OCI-LY3 (cell line): ENCODE data around the gene CCNQ.

Source experiments
- H2AFZ ChIP-seq: fragments of 200-600, 300-600 bp; shearing (Covaris generic); 2 replicates; pipeline ENCODE4 v1.6.0; 2014; ENCODE audit warnings: antibody characterized with exemption, low read depth, low read length
- H3K27ac ChIP-seq: fragments of 200-600, 300-600 bp; sonication (generic); 2 replicates; pipeline ENCODE4 v1.5.1; 2014; ENCODE audit warnings: mild to moderate bottlenecking, low read length, moderate library complexity, mixed read lengths
- H3K27me3 ChIP-seq: fragments of 200-600, 300-600 bp; sonication (generic); 2 replicates; pipeline ENCODE4 v1.6.1; 2014; ENCODE audit warnings: low read depth, low read length, mixed read lengths
- H3K36me3 ChIP-seq: fragments of 200-600, 300-600 bp; sonication (generic); replicated peaks from 2 replicates; pipeline ENCODE3; 2014; ENCODE audit warnings: low read depth, low read length, mixed read lengths
- H3K4me1 ChIP-seq: fragments of 300-600, 200-600 bp; sonication (generic); 2 replicates; pipeline ENCODE4 v1.6.1; 2014; ENCODE audit warnings: low read length, mixed read lengths
- H3K4me2 ChIP-seq: fragments of 200-600, 300-600 bp; sonication (generic); 2 replicates; pipeline ENCODE4 v1.6.1; 2014; ENCODE audit warnings: low read length, mixed read lengths
- H3K4me3 ChIP-seq: fragments of 300-600, 200-600 bp; sonication (generic); 2 replicates; pipeline ENCODE4 v1.5.1; 2014; ENCODE audit warnings: antibody characterized with exemption, mild to moderate bottlenecking, low read length, moderate library complexity
- H3K79me2 ChIP-seq: fragments of 300-600, 200-600 bp; shearing (Covaris generic); 2 replicates; pipeline ENCODE4 v1.6.1; 2014; ENCODE audit warnings: mild to moderate bottlenecking, low read length, mixed read lengths
- H3K9ac ChIP-seq: fragments of 300-600, 200-600 bp; shearing (Covaris generic); 2 replicates; pipeline ENCODE4 v1.6.0; 2014; ENCODE audit warnings: mild to moderate bottlenecking, low read length, moderate library complexity
- H3K9me3 ChIP-seq: fragments of 200-600, 300-600 bp; shearing (Covaris generic); 2 replicates; pipeline ENCODE4 v1.6.1; 2014; ENCODE audit warnings: low read length, mixed read lengths; ENCODE audit not compliant: insufficient read depth
- H4K20me1 ChIP-seq: fragments of 200-600, 300-600 bp; sonication (generic); 2 replicates; pipeline ENCODE4 v1.6.1; 2016; ENCODE audit warnings: low read length, mixed read lengths; ENCODE audit not compliant: insufficient read depth
- CTCF ChIP-seq: fragments of 200-600, 300-600 bp; sonication (generic); IDR thresholded peaks from 2 replicates; pipeline ENCODE4 v1.5.1; 2014; ENCODE audit warnings: antibody characterized with exemption, low read length, low read depth
- EZH2phosphoT487 ChIP-seq: fragments of 200-600 bp; shearing (Covaris generic); IDR thresholded peaks from 2 replicates; pipeline ENCODE4 v1.6.1; 2018; ENCODE audit warnings: antibody characterized with exemption, mixed run types, low read depth

CCNQ gene

GRCh38 chrX:153598541-153599191, at the start of gene CCNQ:
Gene CCNQ (minus strand): TSS chrX:153599139. CDS start chrX:153599073, 66 bp downstream.
- Histone ChIP-seq H3K27me3 (no peaks in the 10 kb centered on the region), H3K4me1 (peaks cover 12% of the 10 kb centered on the region), H3K36me3 (peaks cover 4% of the 10 kb centered on the region), H3K9ac (peak within 1 kb of the TSS; percentile 85), H3K4me3 (peak within 1 kb of the TSS; percentile 98), H3K4me2 (peak within 1 kb of the TSS; percentile 84), H3K79me2 (peaks cover 27% of the 10 kb centered on the region), H2AFZ (peak within 1 kb of the TSS; percentile 75; the same call in 1 of the 2 replicates), H3K27ac (peak within 1 kb of the TSS; percentile 31), H4K20me1 (peaks cover 10% of the 10 kb centered on the region; the same call in 1 of the 2 replicates), H3K9me3 (no peaks in the 10 kb centered on the region)
- TF ChIP-seq CTCF (no peak), EZH2phosphoT487 (no peak)

- Histone ChIP-seq H3K27ac (no peak overlapping the region), H3K4me3 (no peak overlapping the region), H3K9ac (no peak overlapping the region), H3K4me2 (no peak overlapping the region), H4K20me1 (no peaks in the 10 kb centered on the region), H3K27me3 (no peaks in the 10 kb centered on the region), H3K79me2 (no peaks in the 10 kb centered on the region), H3K36me3 (no peaks in the 10 kb centered on the region), H3K4me1 (no peaks in the 10 kb centered on the region), H2AFZ (no peak overlapping the region), H3K9me3 (no peaks in the 10 kb centered on the region)
- no peak for TF ChIP-seq EZH2phosphoT487
Observed at GRCh38 chrX:153647461-153648357, 48.8 kb upstream of the CCNQ start.

- Histone ChIP-seq H3K4me2 (no peak within 1 kb of the TSS), H2AFZ (no peak within 1 kb of the TSS), H4K20me1 (no peaks in the 10 kb centered on the region), H3K27me3 (no peaks in the 10 kb centered on the region), H3K27ac (no peak within 1 kb of the TSS), H3K9ac (no peak within 1 kb of the TSS), H3K4me1 (no peaks in the 10 kb centered on the region), H3K9me3 (no peaks in the 10 kb centered on the region), H3K79me2 (no peaks in the 10 kb centered on the region), H3K36me3 (no peaks in the 10 kb centered on the region), H3K4me3 (no peak within 1 kb of the TSS)
- TF ChIP-seq CTCF (no peak), EZH2phosphoT487 (no peak)
Observed at GRCh38 chrX:153646620-153647373, 47.9 kb upstream of the CCNQ start, which contains the start of gene DUSP9. Gene DUSP9 (plus strand): TSS chrX:153647203. CDS start chrX:153647954, 751 bp downstream.

- peaks cover 4% of the 10 kb centered on the region; the same call in 1 of the 2 replicates for H3K27me3 ChIP-seq
- H3K4me2 ChIP-seq = no peak overlapping the region
- no peak overlapping the region for H2AFZ ChIP-seq
- H3K79me2 ChIP-seq = no peaks in the 10 kb centered on the region
- H3K27ac ChIP-seq = no peak overlapping the region
- H3K4me3 ChIP-seq = no peak overlapping the region
- no peaks in the 10 kb centered on the region for H3K9me3 ChIP-seq
- no peak overlapping the region for H3K9ac ChIP-seq
- peaks cover 7% of the 10 kb centered on the region; the same call in 1 of the 2 replicates for H3K4me1 ChIP-seq
- H4K20me1 ChIP-seq = no peaks in the 10 kb centered on the region
- TF ChIP-seq CTCF = no peak
- no peak for TF ChIP-seq EZH2phosphoT487
- no peaks in the 10 kb centered on the region for H3K36me3 ChIP-seq
Observed at GRCh38 chrX:153645921-153646488, 47.1 kb upstream of the CCNQ start.
